ENCODE measurements around the gene CAND2. TPM values are rescaled to one million over a fixed set of nuclear protein-coding genes. Genes with fewer than 3 reads are reported as not detected.

Gene CAND2
- total and polyA plus RNA-seq, 2 of the 8 experiments (the other 6 are each of a cell fraction or from before 2014, with no cell fraction given): 8.7 TPM

GRCh38 chr3:12799525-12800440 is 3.3 kb downstream of the CAND2 start (continued):
- TF ChIP-seq BACH1 (IDR thresholded peaks at IDR 0.05; ENCODE audit: low read length) (no peak), USF2 (IDR thresholded peaks at IDR 0.05; ENCODE audit: low read length) (no peak), POLR2A (IDR thresholded peaks at IDR 0.05; ENCODE audit: control extremely low read depth in 1 of 2, low read depth in 2 of 2, low read length in 2 of 2) (no peak), RBBP5 (IDR thresholded peaks at IDR 0.05; ENCODE audit: borderline replicate concordance, low read depth, low read length) (no peak), KDM4A (IDR thresholded peaks at IDR 0.05; ENCODE audit: low read depth, low read length, severe bottlenecking) (no peak)

Data from H1 (cell line).